GM12801 (cell line): Measurements from ENCODE around the gene OR7G3.

Experiments used
- CTCF ChIP-seq: IDR thresholded peaks from one replicate; pipeline ENCODE4 v1.5.1; 2011; ENCODE audit warnings: control low read depth; ENCODE audit not compliant: insufficient read length; ENCODE audit errors: extremely low read depth

The OR7G3 gene

GRCh38 chr19:9156304-9156703 is 29.6 kb upstream of the OR7G3 start:
- TF ChIP-seq CTCF = no peak

GRCh38 chr19:9155591-9155990 is 28.8 kb upstream of the OR7G3 start:
- no peak for TF ChIP-seq CTCF

- TF ChIP-seq CTCF = no peak
Measured at GRCh38 chr19:9151367-9151766, 24.6 kb upstream of the OR7G3 start.

- no peak for TF ChIP-seq CTCF
Measured at GRCh38 chr19:9150650-9151049, 23.9 kb upstream of the OR7G3 start.

GRCh38 chr19:9149997-9150396 is 23.2 kb upstream of the OR7G3 start:
- TF ChIP-seq CTCF = no peak

GRCh38 chr19:9148697-9149096 is 21.9 kb upstream of the OR7G3 start:
- no peak for TF ChIP-seq CTCF

GRCh38 chr19:9146882-9147281 is 20.1 kb upstream of the OR7G3 start:
- TF ChIP-seq CTCF = no peak

GRCh38 chr19:9144920-9145319 is 18.2 kb upstream of the OR7G3 start:
- TF ChIP-seq CTCF = no peak
